ENCODE results near the gene ULK4.

ULK4 gene

DNA sequence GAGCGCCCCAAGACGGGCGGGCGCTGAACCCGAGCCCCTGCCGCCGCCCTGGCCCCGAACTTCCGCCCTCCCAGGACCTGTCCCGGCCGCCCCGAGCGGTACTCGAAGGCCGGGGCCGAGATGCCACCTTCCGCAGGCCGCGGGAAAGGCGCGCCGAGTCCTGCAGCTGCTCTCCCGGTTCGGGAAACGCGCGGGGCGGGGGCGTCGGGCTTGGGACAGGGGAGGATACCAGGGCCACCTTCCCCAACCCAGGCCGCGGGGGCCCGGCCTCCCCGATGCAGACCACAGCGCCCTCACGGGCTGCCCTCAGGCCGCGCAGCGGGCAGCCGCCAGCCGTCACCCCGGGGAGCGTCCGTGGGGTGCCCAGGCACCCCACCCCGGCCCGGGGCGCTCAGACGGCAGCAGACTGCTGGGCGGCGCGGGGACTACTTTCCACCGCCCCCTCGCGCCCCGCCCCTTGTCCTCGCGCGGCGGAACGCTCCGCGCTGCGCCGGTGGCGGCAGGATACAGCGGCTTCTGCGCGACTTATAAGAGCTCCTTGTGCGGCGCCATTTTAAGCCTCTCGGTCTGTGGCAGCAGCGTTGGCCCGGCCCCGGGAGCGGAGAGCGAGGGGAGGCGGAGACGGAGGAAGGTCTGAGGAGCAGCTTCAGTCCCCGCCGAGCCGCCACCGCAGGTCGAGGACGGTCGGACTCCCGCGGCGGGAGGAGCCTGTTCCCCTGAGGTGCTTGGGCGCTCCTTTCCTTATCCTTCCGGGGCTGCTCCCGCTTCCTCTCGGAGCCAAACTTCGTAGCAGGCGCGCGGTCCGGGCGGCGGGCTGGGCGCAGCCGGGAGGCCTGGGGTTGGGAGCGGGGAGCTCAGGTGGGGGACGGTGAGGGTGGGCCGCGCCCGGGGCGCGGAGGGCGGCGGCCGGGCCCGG lies 762.7 kb downstream of the ULK4 start, which contains the start of gene CTNNB1:
Gene CTNNB1, plus strand, starts transcription at position 556 of the 916 bp plus-strand sequence. CDS start 24,564 bp downstream, outside the sequence.
- peak within 1 kb of the TSS; percentile 89 for H2AFZ ChIP-seq (ENCODE audit: low read depth, low read length)
- TF ChIP-seq, protein P1, sequence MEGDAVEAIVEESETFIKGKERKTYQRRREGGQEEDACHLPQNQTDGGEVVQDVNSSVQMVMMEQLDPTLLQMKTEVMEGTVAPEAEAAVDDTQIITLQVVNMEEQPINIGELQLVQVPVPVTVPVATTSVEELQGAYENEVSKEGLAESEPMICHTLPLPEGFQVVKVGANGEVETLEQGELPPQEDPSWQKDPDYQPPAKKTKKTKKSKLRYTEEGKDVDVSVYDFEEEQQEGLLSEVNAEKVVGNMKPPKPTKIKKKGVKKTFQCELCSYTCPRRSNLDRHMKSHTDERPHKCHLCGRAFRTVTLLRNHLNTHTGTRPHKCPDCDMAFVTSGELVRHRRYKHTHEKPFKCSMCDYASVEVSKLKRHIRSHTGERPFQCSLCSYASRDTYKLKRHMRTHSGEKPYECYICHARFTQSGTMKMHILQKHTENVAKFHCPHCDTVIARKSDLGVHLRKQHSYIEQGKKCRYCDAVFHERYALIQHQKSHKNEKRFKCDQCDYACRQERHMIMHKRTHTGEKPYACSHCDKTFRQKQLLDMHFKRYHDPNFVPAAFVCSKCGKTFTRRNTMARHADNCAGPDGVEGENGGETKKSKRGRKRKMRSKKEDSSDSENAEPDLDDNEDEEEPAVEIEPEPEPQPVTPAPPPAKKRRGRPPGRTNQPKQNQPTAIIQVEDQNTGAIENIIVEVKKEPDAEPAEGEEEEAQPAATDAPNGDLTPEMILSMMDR (IDR thresholded peaks at IDR 0.05; ENCODE audit: borderline replicate concordance, extremely low read depth, low read length, poor library complexity, severe bottlenecking), result no peak
- TF ChIP-seq EZH2 (IDR thresholded peaks at IDR 0.05; ENCODE audit: borderline replicate concordance, low read depth, low read length, severe bottlenecking), result no peak

DNA sequence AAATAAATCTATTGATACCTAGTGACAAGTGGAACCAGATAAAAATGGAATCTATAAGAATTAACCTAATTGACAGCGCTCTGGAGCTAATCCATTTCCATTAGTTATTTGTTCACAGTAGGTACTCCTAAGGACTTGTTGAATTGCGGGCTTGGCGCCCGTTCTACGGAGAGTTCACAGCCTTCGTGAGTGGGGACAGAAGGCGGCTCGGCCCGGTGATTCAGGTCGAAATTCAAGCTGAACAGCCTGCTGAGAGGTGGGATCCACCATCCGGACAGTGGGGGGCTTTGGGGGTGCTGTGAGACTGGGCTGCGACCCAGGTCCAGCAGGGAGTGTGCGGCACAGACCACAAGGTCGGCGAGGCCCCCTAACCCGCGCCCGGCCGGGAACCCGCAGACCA lies 763.4 kb downstream of the ULK4 start:
- H3K9me3 ChIP-seq (ENCODE audit: insufficient read depth, low read length, severe bottlenecking), result no peaks in the 10 kb centered on the region
- DNase-seq (no peak), ATAC-seq (ENCODE audit: insufficient read depth, low read depth) (no peak)
- H2AFZ ChIP-seq (ENCODE audit: low read depth, low read length), result peak overlapping the region; percentile 89
- peak overlapping the region; percentile 96 for H3K9ac ChIP-seq (ENCODE audit: low read depth, low read length)
- H3K27me3 ChIP-seq (ENCODE audit: insufficient read depth, low read length, poor library complexity), result peaks cover 31% of the 10 kb centered on the region
- peaks cover 9% of the 10 kb centered on the region; the same call in 1 of the 2 replicates for H3K36me3 ChIP-seq (ENCODE audit: insufficient read depth, low read length)
- peak overlapping the region; percentile 84 for H3K4me2 ChIP-seq (ENCODE audit: insufficient read depth, low read length)
- peak overlapping the region; percentile 76 to 80; a peak in 3 of 4 replicates for H3K4me3 ChIP-seq (ENCODE audit: low read depth in 1 of 2, low read length in 2 of 2)
- peak overlapping the region; percentile 41; the same call in 1 of the 2 replicates for H3K27ac ChIP-seq (ENCODE audit: low read length)
- H4K20me1 ChIP-seq (ENCODE audit: insufficient read depth, low read length), result peaks cover 35% of the 10 kb centered on the region
- TF ChIP-seq EZH2 (IDR thresholded peaks at IDR 0.05; ENCODE audit: borderline replicate concordance, low read depth, low read length, severe bottlenecking), result no peak
- TF ChIP-seq, protein P1 (IDR thresholded peaks at IDR 0.05; ENCODE audit: borderline replicate concordance, extremely low read depth, low read length, poor library complexity, severe bottlenecking), result no peak
- peaks cover 46% of the 10 kb centered on the region for H3K79me2 ChIP-seq (ENCODE audit: insufficient read depth, low read length)
- peaks cover 40% of the 10 kb centered on the region for H3K4me1 ChIP-seq (ENCODE audit: insufficient read depth, low read length)

More for the DNA sequence above, 762.7 kb downstream of the ULK4 start, which contains the start of gene CTNNB1:
- Histone ChIP-seq H3K4me1 (ENCODE audit: insufficient read depth, low read length) (peaks cover 44% of the 10 kb centered on the region), H3K36me3 (ENCODE audit: insufficient read depth, low read length) (peaks cover 9% of the 10 kb centered on the region; the same call in 1 of the 2 replicates), H3K79me2 (ENCODE audit: insufficient read depth, low read length) (peaks cover 52% of the 10 kb centered on the region), H3K4me2 (ENCODE audit: insufficient read depth, low read length) (peak within 1 kb of the TSS; percentile 84), H3K27ac (ENCODE audit: low read length) (peak within 1 kb of the TSS; percentile 97), H3K9ac (ENCODE audit: low read depth, low read length) (peak within 1 kb of the TSS; percentile 96), H4K20me1 (ENCODE audit: insufficient read depth, low read length) (peaks cover 41% of the 10 kb centered on the region), H3K4me3 (ENCODE audit: low read depth in 1 of 2, low read length in 2 of 2) (peak within 1 kb of the TSS; percentile 76 to 80), H3K9me3 (ENCODE audit: insufficient read depth, low read length, severe bottlenecking) (no peaks in the 10 kb centered on the region), H3K27me3 (ENCODE audit: insufficient read depth, low read length, poor library complexity) (peaks cover 26% of the 10 kb centered on the region)
- DNase-seq (peak; percentile 90), ATAC-seq (ENCODE audit: insufficient read depth, low read depth) (peak; percentile 75)

DNA sequence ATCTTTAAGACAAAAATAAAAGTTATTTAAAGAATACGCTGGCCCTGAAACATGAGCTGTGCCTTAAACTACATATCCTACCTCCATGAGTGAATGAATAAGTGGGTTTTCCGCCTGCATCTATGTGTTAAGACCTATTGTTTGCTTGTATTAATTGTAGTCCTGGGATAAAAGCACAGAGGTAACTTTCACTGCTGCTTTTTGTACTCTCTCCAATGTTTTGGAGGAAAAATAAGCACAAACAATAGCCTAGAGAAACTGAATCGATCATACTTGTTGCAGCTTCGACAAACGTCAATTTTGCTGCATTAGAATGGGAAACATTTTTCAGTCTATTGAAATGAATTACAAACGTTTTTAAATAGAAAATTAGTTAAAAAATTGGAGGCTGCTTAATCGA lies 763.9 kb downstream of the ULK4 start:
- Histone ChIP-seq H4K20me1 (ENCODE audit: insufficient read depth, low read length) (peaks cover 30% of the 10 kb centered on the region), H3K4me2 (ENCODE audit: insufficient read depth, low read length) (peak overlapping the region; percentile 84), H3K4me3 (ENCODE audit: low read depth in 1 of 2, low read length in 2 of 2) (0 out of 4 replicates have a peak overlapping the region, but pooled peaks of 1 of the 2 experiments have one; percentile 80), H3K4me1 (ENCODE audit: insufficient read depth, low read length) (peaks cover 35% of the 10 kb centered on the region), H3K36me3 (ENCODE audit: insufficient read depth, low read length) (peaks cover 9% of the 10 kb centered on the region; the same call in 1 of the 2 replicates), H3K9ac (ENCODE audit: low read depth, low read length) (no peak overlapping the region), H3K27me3 (ENCODE audit: insufficient read depth, low read length, poor library complexity) (peaks cover 34% of the 10 kb centered on the region), H2AFZ (ENCODE audit: low read depth, low read length) (0 out of 2 replicates have a peak overlapping the region, but pooled peaks have one; percentile 19), H3K9me3 (ENCODE audit: insufficient read depth, low read length, severe bottlenecking) (no peaks in the 10 kb centered on the region), H3K79me2 (ENCODE audit: insufficient read depth, low read length) (peaks cover 41% of the 10 kb centered on the region), H3K27ac (ENCODE audit: low read length) (no peak overlapping the region)
- DNase-seq, result no peak
- TF ChIP-seq, protein P1 (IDR thresholded peaks at IDR 0.05; ENCODE audit: borderline replicate concordance, extremely low read depth, low read length, poor library complexity, severe bottlenecking), result no peak
- TF ChIP-seq EZH2 (IDR thresholded peaks at IDR 0.05; ENCODE audit: borderline replicate concordance, low read depth, low read length, severe bottlenecking), result no peak
- no peak for ATAC-seq (ENCODE audit: insufficient read depth, low read depth)

All from DND-41 (cell line).